Lower lobe of right lung (tissue), 2 donors: Measurements from ENCODE around the gene CPPED1. TPM values are rescaled to one million over a fixed set of nuclear protein-coding genes. Genes with fewer than 3 reads are reported as not detected.
"Not testable (repeated sequence)": the region's sequence is repeated elsewhere in the genome, so short reads cannot be mapped to it uniquely, and the experiment has no call there.

Experiments used
- ATAC-seq, 2 donors: fragments of 200-7000 bp; cut with Tn5 transposase; one replicate each; pipeline ENCODE4 v1.9.1; 2020 to 2022; ENCODE audit warnings: mild to moderate bottlenecking in 2 of 2, moderate library complexity in 2 of 2
- DNase-seq: peaks from one replicate; pipeline ENCODE4 v3.0.0-alpha.2; 2020
- H3K27ac ChIP-seq: fragments of 200-600 bp; one replicate; pipeline ENCODE4 v1.8.0; 2022
- H3K27me3 ChIP-seq: fragments of 200-600 bp; one replicate; pipeline ENCODE4 v1.8.0; 2022; ENCODE audit warnings: low read depth
- H3K36me3 ChIP-seq: fragments of 200-600 bp; one replicate; pipeline ENCODE4 v1.8.0; 2022; ENCODE audit warnings: mild to moderate bottlenecking
- H3K4me1 ChIP-seq: fragments of 200-600 bp; one replicate; pipeline ENCODE4 v1.8.0; 2022
- H3K4me3 ChIP-seq: fragments of 200-600 bp; one replicate; pipeline ENCODE4 v1.8.0; 2022; ENCODE audit warnings: mild to moderate bottlenecking
- H3K9me3 ChIP-seq: fragments of 200-600 bp; one replicate; pipeline ENCODE4 v1.8.0; 2022
- intact Hi-C: fragments of 100-400 bp; cut with DNase I; formaldehyde crosslinking; loops from one replicate; pipeline ENCODE4 v1.11.0; 2022
- total RNA-seq: library from RNA; stranded (reverse); fragmentation: NEBNext Ultra II Directional; extraction: Animal tissue kit (Norgen Biotek cat#: 25700); gene quantifications from one replicate; pipeline ENCODE4 v1.2.1, GENCODE V29; 2021
- TF ChIP-seq, protein P1 (sequence below): fragments of 200-600 bp; IDR thresholded peaks from one replicate; pipeline ENCODE4 v1.8.0; 2022; ENCODE audit warnings: antibody characterized with exemption, mild to moderate bottlenecking
- donor health status: DM: no; HTN: yes; CAD: no; lungs with severe emphysema.

The CPPED1 gene
- total RNA-seq, 1 donor from 2014 or later: 33.0 TPM

DNA sequence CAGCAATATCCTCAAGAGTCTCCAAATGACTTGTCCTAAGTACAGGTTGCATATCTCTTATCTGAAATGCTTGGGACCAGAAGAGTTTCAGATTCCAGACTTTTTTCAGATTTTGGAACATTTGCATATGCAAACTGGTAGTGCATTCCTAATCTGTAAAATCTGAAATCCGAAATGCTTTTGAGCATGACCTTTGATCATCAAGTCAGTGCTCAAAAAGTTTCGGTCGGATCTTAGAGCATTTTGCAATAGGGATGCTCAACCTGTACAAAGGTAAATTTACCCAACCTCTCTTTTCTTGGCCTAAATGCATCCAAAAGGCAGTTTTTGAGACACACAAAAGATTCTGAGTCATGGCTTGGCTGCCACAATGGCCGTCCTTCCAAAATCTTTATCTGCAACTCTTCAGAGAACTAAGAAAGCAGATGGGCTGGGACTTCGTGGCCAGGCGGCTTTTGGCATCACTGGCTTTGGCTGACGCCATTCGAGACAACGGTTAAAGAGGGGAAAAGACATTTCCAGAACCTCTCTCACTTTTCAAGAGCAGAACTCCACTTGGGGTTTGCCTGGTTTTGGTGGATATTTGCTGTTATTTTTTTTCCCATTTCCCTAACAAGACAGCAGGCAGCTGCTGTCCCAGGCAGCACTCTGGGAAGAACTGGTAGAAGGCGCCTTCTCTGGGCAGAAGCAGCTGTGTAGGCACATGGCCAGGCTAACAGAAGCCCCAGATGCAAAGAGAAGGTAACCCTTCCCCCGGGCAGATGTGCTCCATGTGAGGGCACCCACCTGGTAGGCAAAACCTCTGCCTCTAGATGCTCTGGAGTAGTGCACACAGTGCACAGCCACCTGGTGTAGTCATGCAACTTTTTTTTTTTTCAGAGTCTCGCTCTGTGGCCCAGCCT, 8.9 kb downstream of the CPPED1 start:
- intact Hi-C loops: no loop called here
- H3K4me1 ChIP-seq: no peaks in the 10 kb centered on the region
- DNase-seq (no peak), ATAC-seq (no peak)
- TF ChIP-seq, protein P1, sequence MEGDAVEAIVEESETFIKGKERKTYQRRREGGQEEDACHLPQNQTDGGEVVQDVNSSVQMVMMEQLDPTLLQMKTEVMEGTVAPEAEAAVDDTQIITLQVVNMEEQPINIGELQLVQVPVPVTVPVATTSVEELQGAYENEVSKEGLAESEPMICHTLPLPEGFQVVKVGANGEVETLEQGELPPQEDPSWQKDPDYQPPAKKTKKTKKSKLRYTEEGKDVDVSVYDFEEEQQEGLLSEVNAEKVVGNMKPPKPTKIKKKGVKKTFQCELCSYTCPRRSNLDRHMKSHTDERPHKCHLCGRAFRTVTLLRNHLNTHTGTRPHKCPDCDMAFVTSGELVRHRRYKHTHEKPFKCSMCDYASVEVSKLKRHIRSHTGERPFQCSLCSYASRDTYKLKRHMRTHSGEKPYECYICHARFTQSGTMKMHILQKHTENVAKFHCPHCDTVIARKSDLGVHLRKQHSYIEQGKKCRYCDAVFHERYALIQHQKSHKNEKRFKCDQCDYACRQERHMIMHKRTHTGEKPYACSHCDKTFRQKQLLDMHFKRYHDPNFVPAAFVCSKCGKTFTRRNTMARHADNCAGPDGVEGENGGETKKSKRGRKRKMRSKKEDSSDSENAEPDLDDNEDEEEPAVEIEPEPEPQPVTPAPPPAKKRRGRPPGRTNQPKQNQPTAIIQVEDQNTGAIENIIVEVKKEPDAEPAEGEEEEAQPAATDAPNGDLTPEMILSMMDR: no peak
- no peaks in the 10 kb centered on the region for H3K27me3 ChIP-seq
- no peak overlapping the region for H3K4me3 ChIP-seq
- no peaks in the 10 kb centered on the region for H3K9me3 ChIP-seq
- H3K27ac ChIP-seq: no peak overlapping the region
- no peaks in the 10 kb centered on the region for H3K36me3 ChIP-seq

DNA sequence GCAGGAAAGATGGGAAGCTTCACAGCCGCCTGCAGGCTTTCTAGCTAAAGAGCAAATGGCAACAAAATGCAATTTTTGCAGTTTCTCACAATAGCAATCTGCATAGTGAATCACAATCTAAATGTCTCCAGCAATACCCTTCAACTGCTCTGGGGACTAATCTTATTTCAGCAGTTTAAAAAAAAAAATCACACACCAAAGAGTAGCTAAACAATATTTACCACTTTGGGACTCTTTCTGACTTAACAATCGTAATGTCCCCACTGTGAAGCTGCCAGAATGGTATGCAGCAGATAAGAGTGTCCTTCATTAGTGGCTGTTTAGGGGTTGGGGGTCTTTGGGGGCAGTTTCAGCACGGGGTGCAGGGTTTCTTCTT, 9.8 kb downstream of the CPPED1 start:
- Histone ChIP-seq H3K27me3 (no peaks in the 10 kb centered on the region), H3K36me3 (no peaks in the 10 kb centered on the region), H3K9me3 (no peaks in the 10 kb centered on the region), H3K4me1 (no peaks in the 10 kb centered on the region), H3K27ac (no peak overlapping the region), H3K4me3 (no peak overlapping the region)
- intact Hi-C loops: no loop called here
- TF ChIP-seq, protein P1: no peak
- ATAC-seq: no peak
- no peak for DNase-seq

DNA sequence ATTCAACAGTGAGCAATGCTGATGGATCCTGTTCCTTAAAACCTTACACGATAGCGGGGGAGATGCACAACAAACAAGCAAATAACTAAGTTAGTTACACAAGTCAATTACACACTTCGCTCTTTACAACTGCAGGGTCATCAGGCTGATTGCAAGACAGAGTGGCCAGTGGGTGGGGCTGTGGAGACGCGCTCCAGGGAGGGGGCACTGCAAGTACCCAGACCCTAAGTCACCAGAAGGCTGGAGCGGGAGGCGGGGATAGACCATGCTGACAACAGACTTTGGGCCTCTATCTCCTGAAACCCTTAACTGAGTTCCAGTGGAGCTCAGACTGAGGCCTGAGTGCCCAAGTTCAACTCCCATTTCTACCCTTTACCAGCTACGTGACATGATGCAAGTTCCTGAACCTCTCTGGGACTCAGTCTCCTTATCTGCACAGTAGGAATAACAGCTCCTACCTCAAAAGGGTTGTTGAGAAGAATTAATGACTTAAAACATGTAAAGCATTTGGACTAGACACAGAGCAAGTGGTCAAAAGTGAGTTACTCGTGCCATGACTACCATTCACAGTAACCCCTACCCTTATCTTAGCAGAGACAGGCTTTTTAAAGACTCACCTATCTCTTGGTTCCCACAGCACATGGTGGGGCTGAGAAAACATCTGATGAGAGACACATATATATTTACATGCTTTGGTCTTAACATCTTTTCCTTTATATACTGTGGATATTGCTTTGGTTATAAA, 10.4 kb downstream of the CPPED1 start:
- H3K9me3 ChIP-seq: no peaks in the 10 kb centered on the region
- H3K4me1 ChIP-seq: no peaks in the 10 kb centered on the region
- ATAC-seq (no peak), DNase-seq (no peak)
- intact Hi-C loops: no loop called here
- no peak overlapping the region for H3K4me3 ChIP-seq
- no peaks in the 10 kb centered on the region for H3K27me3 ChIP-seq
- no peak overlapping the region for H3K27ac ChIP-seq
- H3K36me3 ChIP-seq: no peaks in the 10 kb centered on the region
- TF ChIP-seq, protein P1: no peak

DNA sequence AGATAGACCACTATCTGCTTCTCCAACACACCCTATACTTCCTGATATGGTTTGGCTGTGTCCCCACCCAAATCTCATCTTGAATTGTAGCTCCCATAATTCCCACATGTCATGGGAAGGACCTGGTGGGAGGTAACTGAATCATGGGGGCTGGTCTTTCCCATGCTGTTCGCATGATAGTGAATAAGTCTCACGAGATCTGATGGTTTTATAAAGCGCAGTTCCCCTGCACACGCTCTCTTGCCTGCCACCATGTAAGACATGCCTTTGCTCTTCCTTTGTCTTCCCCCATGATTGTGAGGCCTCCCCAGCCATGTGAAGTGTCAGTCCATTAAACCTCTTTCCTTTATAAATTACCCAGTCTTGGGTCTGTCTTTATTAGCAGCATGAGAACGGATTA, 11.2 kb downstream of the CPPED1 start:
- DNase-seq, H3K9me3 ChIP-seq, H3K4me3 ChIP-seq, H3K27me3 ChIP-seq, H3K27ac ChIP-seq, intact Hi-C loops, H3K36me3 ChIP-seq, ATAC-seq, H3K4me1 ChIP-seq: not testable (repeated sequence)

DNA sequence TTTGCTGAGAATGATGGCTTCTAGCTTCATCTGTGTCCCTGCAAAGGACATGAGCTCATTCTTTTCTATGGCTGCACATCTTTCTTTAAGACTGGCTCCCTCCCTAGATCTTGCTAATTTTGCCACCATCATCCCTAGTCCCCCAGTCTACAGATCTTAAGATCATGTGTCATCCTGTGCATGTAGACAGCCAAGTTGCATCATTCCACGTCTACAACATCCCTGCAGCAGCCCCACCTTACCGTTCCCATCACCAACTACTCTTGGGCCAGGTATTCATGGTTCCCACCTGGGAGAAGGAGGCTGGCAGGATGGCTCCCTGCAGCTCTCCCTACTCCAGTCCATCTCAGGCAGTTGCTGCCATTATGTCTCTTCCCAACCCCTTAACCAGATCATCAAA, 12.3 kb downstream of the CPPED1 start:
- H3K27me3 ChIP-seq: no peaks in the 10 kb centered on the region
- no peak overlapping the region for H3K27ac ChIP-seq
- DNase-seq (no peak), ATAC-seq (no peak)
- no peaks in the 10 kb centered on the region for H3K36me3 ChIP-seq
- H3K4me3 ChIP-seq: no peak overlapping the region
- H3K9me3 ChIP-seq: no peaks in the 10 kb centered on the region
- TF ChIP-seq, protein P1: no peak
- intact Hi-C loops: no loop called here
- no peaks in the 10 kb centered on the region for H3K4me1 ChIP-seq

DNA sequence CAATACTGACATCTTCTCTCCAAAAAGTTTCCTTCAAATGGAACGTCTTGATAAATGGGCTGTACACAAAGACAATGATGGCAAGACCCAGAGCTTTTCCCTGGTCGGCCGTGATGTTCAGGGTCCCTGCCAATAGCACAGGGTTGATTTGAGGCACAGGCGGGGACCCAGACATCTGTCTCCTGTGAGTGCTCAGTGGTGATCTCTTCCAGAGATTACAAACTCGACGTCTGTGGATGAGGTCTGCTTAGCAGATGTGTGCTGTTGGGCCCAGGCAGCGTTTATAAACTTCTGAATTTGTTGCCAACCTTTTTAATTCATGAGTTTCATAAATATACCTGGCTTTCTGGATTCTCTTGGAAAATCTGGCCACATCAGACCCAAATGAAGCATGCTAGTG, 14.9 kb downstream of the CPPED1 start:
- ATAC-seq (no peak), DNase-seq (no peak)
- intact Hi-C loops: no loop called here
- no peaks in the 10 kb centered on the region for H3K4me1 ChIP-seq
- no peak overlapping the region for H3K27ac ChIP-seq
- H3K36me3 ChIP-seq: no peaks in the 10 kb centered on the region
- no peak overlapping the region for H3K4me3 ChIP-seq
- no peaks in the 10 kb centered on the region for H3K27me3 ChIP-seq
- TF ChIP-seq, protein P1: no peak
- H3K9me3 ChIP-seq: peaks cover 7% of the 10 kb centered on the region
